Hepatocyte (in vitro differentiated cells): Measurements from ENCODE around the gene ALDH4A1. TPM values are rescaled to one million over a fixed set of nuclear protein-coding genes. Genes with fewer than 3 reads are reported as not detected.

Experiments
- DNase-seq: peaks from one replicate; pipeline ENCODE4 v3.0.0-alpha.2; 2016; ENCODE audit warnings: low spot score
- H2AFZ ChIP-seq: fragments of 200-600 bp; sonication (generic); 2 replicates; pipeline ENCODE4 v1.6.0; 2016; ENCODE audit warnings: antibody characterized with exemption, mild to moderate bottlenecking
- H3K27ac ChIP-seq: fragments of 200-600 bp; sonication (generic); 2 replicates; pipeline ENCODE4 v1.5.1; 2016; ENCODE audit warnings: mild to moderate bottlenecking
- H3K27me3 ChIP-seq: fragments of 200-600 bp; sonication (generic); 2 replicates; pipeline ENCODE4 v1.6.1; 2016
- H3K36me3 ChIP-seq: fragments of 200-600 bp; sonication (generic); replicated peaks from 2 replicates; pipeline ENCODE4 v1.5.1; 2016; ENCODE audit warnings: low read depth; ENCODE audit not compliant: insufficient read depth
- H3K4me1 ChIP-seq: fragments of 200-600 bp; sonication (generic); 2 replicates; pipeline ENCODE4 v1.5.1; 2016; ENCODE audit warnings: mild to moderate bottlenecking, moderate library complexity; ENCODE audit not compliant: insufficient read depth
- H3K4me2 ChIP-seq: fragments of 200-600 bp; sonication (generic); 2 replicates; pipeline ENCODE4 v1.6.0; 2016
- H3K4me3 ChIP-seq: fragments of 200-600 bp; sonication (generic); 2 replicates; pipeline ENCODE4 v1.5.1; 2016; ENCODE audit warnings: mild to moderate bottlenecking
- H3K79me2 ChIP-seq: fragments of 200-600 bp; sonication (generic); 2 replicates; pipeline ENCODE4 v1.6.0; 2017; ENCODE audit warnings: mild to moderate bottlenecking
- H3K9me2 ChIP-seq: fragments of 200-600 bp; sonication (generic); replicated peaks from 2 replicates; pipeline ENCODE4 v1.6.0; 2017; ENCODE audit warnings: mild to moderate bottlenecking; ENCODE audit not compliant: insufficient read depth
- H3K9me3 ChIP-seq: fragments of 200-600 bp; sonication (generic); 2 replicates; pipeline ENCODE4 v1.5.1; 2016; ENCODE audit warnings: low read depth, mild to moderate bottlenecking
- H4K20me1 ChIP-seq: fragments of 200-600 bp; sonication (generic); 2 replicates; pipeline ENCODE4 v1.6.0; 2016; ENCODE audit warnings: mild to moderate bottlenecking; ENCODE audit not compliant: insufficient read depth, poor library complexity, severe bottlenecking
- CTCF ChIP-seq: fragments of 200-600 bp; sonication (generic); IDR thresholded peaks from 2 replicates; pipeline ENCODE4 v1.5.1; 2016; ENCODE audit warnings: antibody characterized with exemption, mild to moderate bottlenecking; ENCODE audit not compliant: poor library complexity
- EZH2 ChIP-seq: fragments of 200-600 bp; sonication (generic); IDR thresholded peaks from 2 replicates; pipeline ENCODE4 v1.6.1; 2016; ENCODE audit warnings: antibody characterized with exemption, mild to moderate bottlenecking, borderline replicate concordance
- EZH2phosphoT487 ChIP-seq: fragments of 200-600 bp; sonication (generic); IDR thresholded peaks from one replicate; pipeline ENCODE4 v1.6.1; 2018; ENCODE audit warnings: antibody characterized with exemption, mild to moderate bottlenecking, low read depth, moderate library complexity; ENCODE audit not compliant: unreplicated experiment, severe bottlenecking
- whole genome bisulfite sequencing: methylation state at CpG from one replicate; pipeline ENCODE4 v1.1.6; 2016; ENCODE audit warnings: low lambda C conversion rate; ENCODE audit errors: missing lambda C conversion rate; 5-methylcytosine and 5-hydroxymethylcytosine counted together
- polyA plus RNA-seq: library from polyadenylated mRNA; unstranded; fragments of >200 nt; fragmentation: Nextera tagmentation; extraction: Ambion mirVana; gene quantifications from 2 replicates; pipeline ENCODE4 v1.2.1, GENCODE V29; 2016
- total RNA-seq: library from RNA; depleted of rRNA; stranded (reverse); fragments of >200 nt; gene quantifications from 2 replicates; pipeline ENCODE4 v1.2.3, GENCODE V29; 2014

Gene ALDH4A1
- total and polyA plus RNA-seq, 2 experiments from 2014 or later, result 41.4 to 49.1 TPM

DNA sequence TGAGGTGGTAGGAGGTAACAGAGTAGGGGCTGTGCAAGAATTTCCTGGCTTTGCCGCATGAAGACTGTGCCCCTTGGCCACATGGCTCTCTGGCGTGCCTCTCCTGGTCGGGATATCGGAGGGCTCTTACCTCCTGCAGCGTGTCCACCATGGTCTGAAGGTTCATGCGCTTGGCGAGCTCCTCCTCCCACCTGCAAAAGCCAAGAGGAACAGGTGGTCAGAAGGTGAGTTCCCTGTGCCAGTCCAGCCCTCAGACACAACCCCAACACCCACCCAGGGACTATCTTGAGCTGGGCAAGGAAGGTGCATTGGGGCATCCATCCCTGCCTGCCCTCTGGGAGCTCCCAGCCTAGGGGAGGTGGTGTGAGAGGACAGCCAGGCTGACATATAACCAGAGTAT is 18.6 kb upstream of the ALDH4A1 start:
- Histone ChIP-seq H3K9me2 (no peaks in the 10 kb centered on the region), H3K4me2 (no peak overlapping the region), H3K9me3 (no peaks in the 10 kb centered on the region), H3K27ac (no peak overlapping the region), H3K79me2 (no peaks in the 10 kb centered on the region), H3K4me1 (peaks cover 22% of the 10 kb centered on the region), H2AFZ (no peak overlapping the region), H4K20me1 (no peaks in the 10 kb centered on the region), H3K27me3 (no peaks in the 10 kb centered on the region), H3K4me3 (no peak overlapping the region), H3K36me3 (no peaks in the 10 kb centered on the region)
- WGBS, result 96% methylated on average over 7 of the region's 7 CpGs
- TF ChIP-seq CTCF (no peak), EZH2phosphoT487 (no peak), EZH2 (no peak)
- DNase-seq, result no peak

- WGBS, result 95% methylated on average over 12 of the region's 12 CpGs
- H4K20me1 ChIP-seq, result no peaks in the 10 kb centered on the region
- DNase-seq, result no peak
- peaks cover 22% of the 10 kb centered on the region for H3K4me1 ChIP-seq
- H3K27ac ChIP-seq, result no peak overlapping the region
- no peaks in the 10 kb centered on the region for H3K36me3 ChIP-seq
- no peak overlapping the region for H3K4me2 ChIP-seq
- H3K79me2 ChIP-seq, result no peaks in the 10 kb centered on the region
- no peaks in the 10 kb centered on the region for H3K27me3 ChIP-seq
- H3K9me2 ChIP-seq, result no peaks in the 10 kb centered on the region
- TF ChIP-seq EZH2phosphoT487 (no peak), CTCF (no peak), EZH2 (no peak)
- H3K9me3 ChIP-seq, result no peaks in the 10 kb centered on the region
- no peak overlapping the region for H3K4me3 ChIP-seq
- no peak overlapping the region for H2AFZ ChIP-seq
These were observed 17.6 kb upstream of the ALDH4A1 start for GRCh38 chr1:18919956-18920355.

- Histone ChIP-seq H3K4me2 (no peak overlapping the region), H3K79me2 (no peaks in the 10 kb centered on the region), H3K27me3 (no peaks in the 10 kb centered on the region), H3K36me3 (no peaks in the 10 kb centered on the region), H2AFZ (no peak overlapping the region), H3K4me1 (peaks cover 22% of the 10 kb centered on the region), H3K9me2 (no peaks in the 10 kb centered on the region), H3K27ac (no peak overlapping the region), H4K20me1 (no peaks in the 10 kb centered on the region), H3K4me3 (no peak overlapping the region), H3K9me3 (no peaks in the 10 kb centered on the region)
- WGBS, result 84% methylated on average over 25 of the region's 31 CpGs
- no peak for DNase-seq
- TF ChIP-seq EZH2, result no peak
- TF ChIP-seq CTCF, result no peak
- no peak for TF ChIP-seq EZH2phosphoT487
These were observed 17.0 kb upstream of the ALDH4A1 start for GRCh38 chr1:18919197-18919905.
